GM12878 (cell line): Measurements from ENCODE around the gene SPON2. TPM values are rescaled to one million over a fixed set of nuclear protein-coding genes. Genes with fewer than 3 reads are reported as not detected.

ENCODE experiments used
- ATAC-seq: fragments of 200-7000 bp; cut with Tn5 transposase; 3 replicates; pipeline ENCODE4 v1.9.1; 2020; ENCODE audit warnings: mild to moderate bottlenecking, moderate library complexity
- BruUV-seq: library from RNA; stranded (reverse); fragments of 400-500 nt; replicated peaks from 2 replicates; lab custom pipeline; 2021; lab: Mats Ljungman, UMichigan
- CTCF ChIA-PET: fragments of 300-600 bp; sonication (Branson Sonifier 250); formaldehyde crosslinking; extraction: SDS; loops from one replicate; lab custom pipeline; 2021; ENCODE audit warnings: inconsistent platforms; lab: Yijun Ruan, JAX
- POLR2A ChIA-PET: fragments of 350-600 bp; formaldehyde crosslinking; extraction: SDS; loops from one replicate; lab custom pipeline; 2021; ENCODE audit warnings: inconsistent platforms; lab: Charles Lee
- RAD21 ChIA-PET: fragments of 300-600 bp; sonication (Branson Sonifier 250); formaldehyde crosslinking; loops from one replicate; lab custom pipeline; 2023; ENCODE audit warnings: antibody characterized with exemption; ENCODE audit not compliant: unreplicated experiment; lab: Charles Lee
- SMC1A ChIA-PET: fragments of 300-600 bp; sonication (Branson Sonifier 250); formaldehyde crosslinking; loops from one replicate; lab custom pipeline; 2023; ENCODE audit not compliant: unreplicated experiment, uncharacterized antibody; lab: Charles Lee
- DNase-seq: peaks from one replicate; pipeline ENCODE4 v3.0.0-alpha.2; 2011; ENCODE audit warnings: low read depth, low spot score
- FAIRE-seq: peaks from 3 replicates; lab custom pipeline; 2011; peaks lifted over from hg19 to GRCh38; lab: Jason Lieb, UNC
- H2AFZ ChIP-seq: 2 replicates; pipeline ENCODE4 v1.6.0; 2011; ENCODE audit warnings: low read depth, low read length, control low read depth; ENCODE audit not compliant: control insufficient read depth
- H3K27ac ChIP-seq: 2 replicates; pipeline ENCODE4 v1.5.1; 2011; ENCODE audit warnings: control low read depth; ENCODE audit not compliant: control insufficient read depth, insufficient read depth
- H3K27me3 ChIP-seq, 2 experiments: replicated peaks in 1 of 2; 2 replicates each; pipeline versions ENCODE4 v1.6.0 to v1.6.1; 2011; ENCODE audit warnings: low read length in 1 of 2; ENCODE audit not compliant: control insufficient read depth in 2 of 2, insufficient read depth in 2 of 2
- H3K36me3 ChIP-seq, 2 experiments: 2 replicates each; pipeline ENCODE4 v1.5.1; 2011; ENCODE audit warnings: low read length in 1 of 2; ENCODE audit not compliant: control insufficient read depth in 2 of 2, insufficient read depth in 2 of 2
- H3K4me1 ChIP-seq: 2 replicates; pipeline ENCODE4 v1.6.1; 2011; ENCODE audit warnings: mild to moderate bottlenecking, low read length, moderate library complexity, mixed read lengths; ENCODE audit not compliant: control insufficient read depth, insufficient read depth
- H3K4me2 ChIP-seq: 2 replicates; pipeline ENCODE4 v1.6.0; 2011; ENCODE audit warnings: control low read depth; ENCODE audit not compliant: control insufficient read depth, insufficient read depth
- H3K4me3 ChIP-seq: fragments of 200-600 bp; sonication (generic); 2 replicates; pipeline ENCODE4 v1.5.1; 2016
- H3K79me2 ChIP-seq: 2 replicates; pipeline ENCODE4 v1.6.0; 2011; ENCODE audit warnings: low read length; ENCODE audit not compliant: control insufficient read depth, insufficient read depth
- H3K9ac ChIP-seq: 2 replicates; pipeline ENCODE4 v1.8.0; 2011; ENCODE audit warnings: low read length, control low read depth, mixed read lengths; ENCODE audit not compliant: control insufficient read depth, insufficient read depth
- H3K9me3 ChIP-seq: replicated peaks from 3 replicates; pipeline ENCODE4 v1.5.1; 2011; ENCODE audit warnings: mild to moderate bottlenecking, low read length; ENCODE audit not compliant: control insufficient read depth, insufficient read depth
- H4K20me1 ChIP-seq: 2 replicates; pipeline ENCODE4 v1.6.0; 2011; ENCODE audit not compliant: control insufficient read depth, insufficient read depth
- BHLHE40 ChIP-seq, 2 experiments: fragments of 450-650 bp in 1 of 2; IDR thresholded peaks; 2 replicates each; pipeline ENCODE4 v1.6.1; 2011 to 2017; ENCODE audit warnings: low read depth in 2 of 2, borderline replicate concordance in 1 of 2, improper control_type of control experiment in 1 of 2, low read length in 1 of 2, mild to moderate bottlenecking in 1 of 2
- GABPA ChIP-seq: IDR thresholded peaks from 2 replicates; pipeline ENCODE4 v1.6.1; 2014; ENCODE audit warnings: antibody characterized with exemption, low read depth, mild to moderate bottlenecking, inconsistent platforms
- KAT2A ChIP-seq: conservative IDR thresholded peaks from 2 replicates; pipeline ENCODE4 v1.6.1; 2011; ENCODE audit warnings: low read depth, low read length; ENCODE audit not compliant: control insufficient read depth
- KDM1A ChIP-seq: fragments of 200-600 bp; sonication (generic); IDR thresholded peaks from 2 replicates; pipeline ENCODE4 v1.6.1; 2016; ENCODE audit warnings: borderline replicate concordance
- NFYA ChIP-seq: IDR thresholded peaks from 2 replicates; pipeline ENCODE4 v1.6.1; 2011; ENCODE audit warnings: low read depth, mild to moderate bottlenecking, low read length, improper control_type of control experiment, borderline replicate concordance
- NFYB ChIP-seq: IDR thresholded peaks from 2 replicates; pipeline ENCODE4 v1.6.1; 2011; ENCODE audit warnings: low read depth, mild to moderate bottlenecking, low read length, improper control_type of control experiment, moderate library complexity; ENCODE audit not compliant: insufficient read depth
- RBBP5 ChIP-seq: fragments of 200-600 bp; sonication (generic); conservative IDR thresholded peaks from 2 replicates; pipeline ENCODE4 v1.6.1; 2016
- SMARCA5 ChIP-seq: fragments of 450-650 bp; IDR thresholded peaks from 2 replicates; pipeline ENCODE4 v1.6.1; 2017; ENCODE audit warnings: mild to moderate bottlenecking
- TCF12 ChIP-seq: IDR thresholded peaks from 2 replicates; pipeline ENCODE4 v1.6.1; 2011; ENCODE audit warnings: low read depth, mild to moderate bottlenecking, low read length
- ZNF217 ChIP-seq: fragments of 450-650 bp; IDR thresholded peaks from 2 replicates; pipeline ENCODE4 v1.6.1; 2017; ENCODE audit warnings: antibody characterized with exemption, mild to moderate bottlenecking
- WGBS: methylation state at CpG from one replicate; pipeline ENCODE4 v1.1.6; 2016; ENCODE audit warnings: low lambda C conversion rate; ENCODE audit not compliant: insufficient replicate concordance, insufficient coverage; ENCODE audit errors: missing lambda C conversion rate; 5-methylcytosine and 5-hydroxymethylcytosine counted together
- in situ Hi-C: fragments of 300-500 bp; cut with MboI; formaldehyde crosslinking; loops from 9 replicates; pipeline ENCODE4 v1.14.3; 2018; ENCODE audit warnings: mixed read lengths
- intact Hi-C: fragments of 100-400 bp; cut with micrococcal nuclease; formaldehyde crosslinking; loops from one replicate; pipeline ENCODE4 v1.14.2; 2022; ENCODE audit not compliant: unreplicated experiment
- polyA plus RNA-seq, 11 experiments: library from polyadenylated mRNA; depleted of rRNA in 4 of 11; unstranded in 6 of 11; stranded (reverse) in 5 of 11; fragments of >200 nt; fragmentation: Nextera tagmentation in 4 of 11; fragmentation: Illumina TruSeq in 1 of 11; extraction: Ambion mirVana in 4 of 11; extraction: Trizol in 1 of 11; gene quantifications; 1 replicate in 1 of 11; 2 replicates in 10 of 11; pipeline versions ENCODE4 v1.2.1 to v1.2.3, GENCODE V29; 2011 to 2016; ENCODE audit warnings: inconsistent platforms in 2 of 11, missing spikeins in 2 of 11, low read depth in 1 of 11
- total RNA-seq, 4 experiments: library from RNA; depleted of rRNA in 3 of 4; stranded (reverse); fragments of >200 nt in 3 of 4; fragmentation: Illumina TruSeq in 1 of 4; extraction: Trizol in 1 of 4; gene quantifications; 2 replicates each; pipeline versions ENCODE4 v1.2.1 to v1.2.3, GENCODE V29; 2013 to 2021
- TF ChIP-seq, protein P1 (sequence below): fragments of 150-350 bp; IDR thresholded peaks from 2 replicates; pipeline ENCODE4 v1.6.1; 2016; ENCODE audit warnings: low read depth, low read length

SPON2 gene
- total and polyA plus RNA-seq, 10 of the 15 experiments (the other 5 are each of a cell fraction or from before 2014, with no cell fraction given): 1.1 to 11.2 (median 7.3) TPM

- no TSS peak for BruUV-seq
Observed at GRCh38 chr4:1213336-1213995, 41.1 kb upstream of the SPON2 start.

More at GRCh38 chr4:1213336-1213995, 41.1 kb upstream of the SPON2 start:
- Histone ChIP-seq H3K79me2 (peaks cover 11% of the 10 kb centered on the region), H3K27ac (no peak overlapping the region), H2AFZ (no peak overlapping the region), H3K4me1 (peaks cover 38% of the 10 kb centered on the region), H3K27me3 (no peaks in the 10 kb centered on the region), H4K20me1 (no peaks in the 10 kb centered on the region), H3K4me2 (no peak overlapping the region)
- no peak for DNase-seq
- SMC1A ChIA-PET: interaction anchor here (1.1 kb wide), 1 partner anchor 10 kb away, joined by 3 read pairs; no protein-coding TSS in a partner anchor
- POLR2A ChIA-PET: no interaction called here
- in situ Hi-C loops: no loop called here
- FAIRE-seq: no peak
- no peak for ATAC-seq
- 92% methylated on average over 19 of the region's 20 CpGs for WGBS
- RAD21 ChIA-PET: no interaction called here
- TF ChIP-seq BHLHE40 (IDR thresholded peaks at IDR 0.05; ENCODE audit: borderline replicate concordance in 1 of 2, low read depth in 2 of 2, low read length in 1 of 2) (no peak), GABPA (no peak), NFYA (no peak), KAT2A (no peak), NFYB (no peak), SMARCA5 (no peak), RBBP5 (no peak), TCF12 (no peak), KDM1A (no peak), ZNF217 (no peak)
- TF ChIP-seq, protein P1, sequence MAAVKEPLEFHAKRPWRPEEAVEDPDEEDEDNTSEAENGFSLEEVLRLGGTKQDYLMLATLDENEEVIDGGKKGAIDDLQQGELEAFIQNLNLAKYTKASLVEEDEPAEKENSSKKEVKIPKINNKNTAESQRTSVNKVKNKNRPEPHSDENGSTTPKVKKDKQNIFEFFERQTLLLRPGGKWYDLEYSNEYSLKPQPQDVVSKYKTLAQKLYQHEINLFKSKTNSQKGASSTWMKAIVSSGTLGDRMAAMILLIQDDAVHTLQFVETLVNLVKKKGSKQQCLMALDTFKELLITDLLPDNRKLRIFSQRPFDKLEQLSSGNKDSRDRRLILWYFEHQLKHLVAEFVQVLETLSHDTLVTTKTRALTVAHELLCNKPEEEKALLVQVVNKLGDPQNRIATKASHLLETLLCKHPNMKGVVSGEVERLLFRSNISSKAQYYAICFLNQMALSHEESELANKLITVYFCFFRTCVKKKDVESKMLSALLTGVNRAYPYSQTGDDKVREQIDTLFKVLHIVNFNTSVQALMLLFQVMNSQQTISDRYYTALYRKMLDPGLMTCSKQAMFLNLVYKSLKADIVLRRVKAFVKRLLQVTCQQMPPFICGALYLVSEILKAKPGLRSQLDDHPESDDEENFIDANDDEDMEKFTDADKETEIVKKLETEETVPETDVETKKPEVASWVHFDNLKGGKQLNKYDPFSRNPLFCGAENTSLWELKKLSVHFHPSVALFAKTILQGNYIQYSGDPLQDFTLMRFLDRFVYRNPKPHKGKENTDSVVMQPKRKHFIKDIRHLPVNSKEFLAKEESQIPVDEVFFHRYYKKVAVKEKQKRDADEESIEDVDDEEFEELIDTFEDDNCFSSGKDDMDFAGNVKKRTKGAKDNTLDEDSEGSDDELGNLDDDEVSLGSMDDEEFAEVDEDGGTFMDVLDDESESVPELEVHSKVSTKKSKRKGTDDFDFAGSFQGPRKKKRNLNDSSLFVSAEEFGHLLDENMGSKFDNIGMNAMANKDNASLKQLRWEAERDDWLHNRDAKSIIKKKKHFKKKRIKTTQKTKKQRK: no peak
- TF ChIP-seq, all 136 proteins: peak for 0
- peaks cover 18 to 37% of the 10 kb centered on the region in 2 experiments for H3K36me3 ChIP-seq
- intact Hi-C loops: no loop called here
- no peaks in the 10 kb centered on the region for H3K9me3 ChIP-seq
- no peak overlapping the region for H3K4me3 ChIP-seq
- H3K9ac ChIP-seq: no peak overlapping the region
- CTCF ChIA-PET: interaction anchor here (1.5 kb wide), 1 partner anchor 9 kb away, joined by 4 read pairs; no protein-coding TSS in a partner anchor
